NCI-H2081 (cell line): ENCODE data around the gene CHD5.
"Not testable (repeated sequence)": the region's sequence is repeated elsewhere in the genome, so short reads cannot be mapped to it uniquely, and the experiment has no call there.

ENCODE experiments used
- DNase-seq, 2 experiments: peaks; one replicate each; lab custom pipeline; 2025; lab: John Stamatoyannopoulos, UW

CHD5 gene

DNA sequence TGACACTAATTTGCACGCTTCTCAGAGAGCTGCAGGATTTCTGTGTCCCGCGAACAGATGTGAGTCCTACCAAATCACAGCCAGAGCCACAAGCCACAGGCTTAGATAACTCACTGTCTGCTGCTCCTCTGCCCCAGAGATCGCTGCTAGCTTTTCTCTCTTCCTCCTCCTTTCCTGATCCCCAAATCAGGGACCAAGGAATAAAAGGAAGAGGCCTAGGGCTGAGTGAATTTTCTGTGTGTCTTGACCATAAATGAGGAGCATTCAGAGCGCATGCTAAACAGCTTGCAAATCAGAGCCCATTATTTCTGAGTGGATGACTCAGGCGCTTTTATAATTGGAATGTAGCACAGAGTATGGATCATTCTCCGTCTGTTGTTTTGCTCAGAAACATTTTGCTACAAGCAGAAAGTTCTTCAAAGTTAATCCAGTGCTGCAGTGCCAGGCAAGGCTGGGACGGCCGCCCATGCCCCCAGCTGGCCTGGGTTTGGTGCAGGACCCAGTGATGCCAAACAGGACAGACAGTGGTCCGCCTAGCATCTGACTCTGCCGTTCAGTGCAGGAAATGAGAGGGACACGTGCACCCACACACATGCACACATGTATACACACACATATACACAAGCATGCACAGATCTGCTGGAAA is 96.2 kb downstream of the CHD5 start:
- no peak for DNase-seq

DNA sequence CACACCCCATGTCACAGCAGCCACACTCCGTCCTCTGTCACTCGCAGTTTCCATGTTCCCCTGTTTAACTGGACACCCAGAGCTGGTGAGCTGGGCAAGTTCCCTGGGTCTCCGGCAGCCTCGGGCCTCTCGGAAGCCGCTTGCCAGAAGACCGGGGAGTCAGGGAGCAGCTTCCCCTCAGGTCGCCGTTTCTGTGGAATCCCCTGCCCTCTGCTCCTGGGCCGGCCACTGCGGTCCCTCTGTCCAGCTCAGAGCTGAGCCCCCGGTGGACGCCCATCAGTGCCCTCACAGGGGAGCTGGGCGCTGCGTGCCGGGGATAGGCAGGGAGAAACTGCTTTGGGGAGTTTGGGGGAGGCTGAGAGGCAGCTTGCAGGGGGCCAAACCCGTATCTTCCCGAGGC is 96.7 kb downstream of the CHD5 start:
- no peak for DNase-seq

DNA sequence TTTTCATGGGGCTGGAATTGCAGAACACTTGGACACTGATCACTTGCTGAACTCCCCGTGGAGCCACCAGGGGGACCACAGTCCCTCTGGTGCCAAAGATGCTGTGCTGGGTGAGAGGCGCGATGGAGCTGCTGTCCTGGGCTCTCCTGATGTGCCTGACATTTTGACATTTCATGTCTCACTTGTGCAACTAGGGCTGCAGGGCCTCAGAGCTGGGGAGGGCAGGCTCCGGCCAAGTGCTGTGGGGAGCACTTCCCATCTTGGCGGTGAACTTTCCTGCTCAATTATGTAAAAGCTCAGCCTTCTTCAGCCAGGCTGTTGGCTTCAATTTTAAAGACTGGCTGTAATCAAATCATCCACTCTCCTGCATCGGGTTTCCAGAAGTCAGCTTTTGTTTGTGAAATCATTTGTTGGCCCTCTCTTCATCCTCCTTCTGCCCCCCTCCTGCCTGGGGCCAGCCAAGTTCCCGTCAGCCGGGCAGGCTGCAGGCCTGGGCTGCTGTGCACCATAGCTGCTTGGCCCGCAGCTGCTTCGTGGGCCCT is 97.6 kb downstream of the CHD5 start:
- no peak for DNase-seq

DNA sequence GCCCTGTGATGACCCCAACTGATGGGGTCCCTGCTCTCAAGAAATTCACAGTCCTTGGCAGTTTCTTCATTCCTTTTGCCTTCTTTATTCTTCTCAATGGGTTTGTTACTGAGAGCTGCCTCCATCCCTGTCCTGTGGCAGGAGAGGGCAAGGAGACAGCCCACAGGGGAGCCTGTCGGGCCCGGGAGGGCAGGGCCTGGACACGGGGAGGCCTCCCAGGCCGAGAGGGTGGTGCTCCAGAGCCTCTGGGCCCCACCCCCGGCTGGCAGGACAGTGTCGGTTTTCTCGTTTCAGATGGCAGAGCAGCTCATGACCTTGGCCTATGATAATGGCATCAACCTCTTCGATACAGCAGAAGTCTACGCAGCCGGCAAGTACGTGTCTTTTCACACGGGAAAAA is 98.2 kb downstream of the CHD5 start:
- DNase-seq, result no peak

DNA sequence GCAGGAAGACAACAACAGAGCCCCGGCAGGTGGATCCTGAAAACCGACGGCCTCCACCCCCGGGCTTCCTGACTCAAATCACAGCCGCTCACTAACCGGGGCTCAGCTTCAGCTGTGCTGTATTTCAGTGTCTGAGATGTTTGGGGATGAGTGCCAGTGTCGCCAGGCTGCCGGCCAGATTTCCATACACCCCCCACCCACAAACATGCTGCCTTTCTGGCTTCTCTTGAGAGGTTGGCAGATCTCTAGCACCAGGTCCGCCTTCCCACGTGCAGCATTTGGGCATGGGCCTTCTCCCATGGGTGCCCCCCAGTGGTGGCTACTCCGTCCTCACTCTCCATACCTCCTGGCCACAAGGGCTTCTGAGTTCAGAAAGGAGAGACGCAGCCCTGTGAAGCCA is 99.7 kb downstream of the CHD5 start:
- DNase-seq, result peak; percentile 55 to 60

DNA sequence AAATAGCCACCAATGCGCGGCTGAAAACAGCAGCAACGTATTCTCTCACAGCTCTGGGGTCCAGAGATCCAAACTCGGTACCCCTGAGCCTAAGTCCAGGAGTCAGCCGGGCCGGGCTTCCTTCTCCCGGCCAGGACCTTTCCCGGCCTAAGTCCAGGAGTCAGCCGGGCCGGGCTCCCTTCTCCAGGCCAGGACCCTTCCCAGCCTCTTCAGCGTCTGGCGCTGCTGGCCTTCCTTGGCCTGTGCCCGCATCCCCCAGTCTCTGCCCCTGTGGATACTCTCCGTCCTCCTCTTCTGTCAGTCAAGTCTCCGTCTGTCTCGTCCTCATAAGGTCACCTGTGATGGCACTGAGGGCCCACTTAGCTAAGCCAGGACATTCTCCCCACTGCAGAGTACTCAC is 102.2 kb downstream of the CHD5 start:
- no peak for DNase-seq

DNA sequence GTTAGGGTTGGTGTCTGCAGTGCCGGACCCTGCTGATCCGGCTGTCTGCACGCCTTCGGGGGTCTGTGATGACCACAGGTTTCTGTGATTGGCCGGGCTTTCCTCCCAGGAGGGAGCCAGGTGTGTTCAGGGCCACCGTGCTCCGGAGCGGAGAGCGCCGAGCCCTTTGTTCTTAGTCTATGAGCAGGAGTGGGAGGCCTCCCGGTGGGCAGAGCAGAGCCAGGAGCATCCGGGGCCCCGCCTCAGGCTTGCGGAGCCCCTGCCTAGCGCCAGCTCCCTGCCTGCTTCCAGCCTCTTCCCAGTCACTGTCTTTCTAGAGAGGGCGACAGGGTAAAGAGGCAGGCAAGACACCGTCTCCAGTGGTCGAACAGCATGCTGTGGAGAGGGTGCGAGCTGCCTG is 102.6 kb downstream of the CHD5 start:
- no peak for DNase-seq

DNA sequence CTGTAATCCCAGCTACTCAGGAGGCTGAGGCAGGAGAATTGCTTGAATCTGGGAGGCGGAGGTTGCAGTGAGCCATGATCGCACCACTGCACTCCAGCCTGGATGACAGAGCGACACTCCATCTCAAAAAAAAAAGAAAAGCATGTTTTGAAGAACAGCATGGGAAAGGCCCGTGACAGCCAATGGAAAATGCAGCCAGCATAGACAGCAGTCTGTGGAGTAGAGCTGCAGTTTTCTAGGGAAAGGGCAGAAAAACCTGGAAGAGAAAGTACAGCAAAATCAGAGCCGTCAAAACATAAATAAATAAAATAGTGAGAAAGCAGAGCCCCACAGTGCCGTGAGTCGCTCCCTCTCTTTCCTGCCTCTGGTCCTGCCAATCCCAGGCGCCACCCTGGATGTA is 103.1 kb downstream of the CHD5 start:
- not testable (repeated sequence) for DNase-seq

DNA sequence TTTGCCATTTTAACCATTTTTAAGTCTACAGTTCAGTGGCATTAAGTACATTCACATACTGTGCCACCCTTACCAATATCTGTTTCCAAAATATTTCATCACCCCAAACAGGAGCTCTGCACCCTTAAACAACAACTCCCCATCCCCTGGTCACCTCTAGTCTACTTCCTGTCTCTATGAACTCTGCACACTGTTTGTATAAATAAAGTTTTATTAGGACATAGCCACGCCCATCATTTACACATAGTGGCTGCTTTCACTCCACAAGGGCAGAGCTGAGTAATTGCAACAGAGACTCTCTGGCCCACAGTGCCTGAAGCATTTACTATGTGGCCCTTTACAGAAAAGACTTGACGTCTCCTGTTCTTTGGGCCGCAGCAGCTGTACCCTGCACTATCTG is 104.4 kb downstream of the CHD5 start:
- DNase-seq, result no peak

DNA sequence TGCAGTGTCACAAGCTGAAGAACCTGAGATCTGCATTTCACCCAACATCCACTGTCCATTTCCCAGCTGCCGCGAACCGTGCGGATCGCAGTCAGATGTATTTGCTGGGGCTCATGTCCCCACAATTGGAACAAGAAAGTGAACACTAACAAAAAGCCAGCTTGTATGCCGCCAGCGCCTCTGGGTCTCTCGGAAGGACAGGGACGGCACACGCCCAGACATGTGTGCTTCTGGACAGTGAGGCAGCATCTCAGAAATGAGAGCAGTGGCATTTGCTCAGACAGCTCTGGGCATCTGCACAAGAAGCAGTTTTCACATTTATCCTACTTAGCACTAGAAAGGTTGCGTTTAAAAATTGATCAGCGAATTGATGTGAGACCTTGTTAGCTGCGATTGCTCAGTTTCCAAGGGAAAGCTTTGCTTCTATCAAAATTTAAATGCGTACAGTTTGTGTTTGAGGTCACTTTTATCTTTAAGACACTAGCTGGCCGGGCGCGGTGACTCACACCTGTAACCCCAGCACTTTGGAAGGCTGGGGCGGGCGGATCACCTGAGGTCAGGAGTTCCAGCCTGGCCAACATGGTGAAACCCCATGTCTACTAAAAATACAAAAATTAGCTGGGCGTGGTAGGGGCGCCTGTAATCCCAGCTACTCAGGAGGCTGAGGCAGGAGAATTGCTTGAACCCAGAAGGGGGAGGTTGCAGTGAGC is 105.8 kb downstream of the CHD5 start:
- DNase-seq, result no peak

DNA sequence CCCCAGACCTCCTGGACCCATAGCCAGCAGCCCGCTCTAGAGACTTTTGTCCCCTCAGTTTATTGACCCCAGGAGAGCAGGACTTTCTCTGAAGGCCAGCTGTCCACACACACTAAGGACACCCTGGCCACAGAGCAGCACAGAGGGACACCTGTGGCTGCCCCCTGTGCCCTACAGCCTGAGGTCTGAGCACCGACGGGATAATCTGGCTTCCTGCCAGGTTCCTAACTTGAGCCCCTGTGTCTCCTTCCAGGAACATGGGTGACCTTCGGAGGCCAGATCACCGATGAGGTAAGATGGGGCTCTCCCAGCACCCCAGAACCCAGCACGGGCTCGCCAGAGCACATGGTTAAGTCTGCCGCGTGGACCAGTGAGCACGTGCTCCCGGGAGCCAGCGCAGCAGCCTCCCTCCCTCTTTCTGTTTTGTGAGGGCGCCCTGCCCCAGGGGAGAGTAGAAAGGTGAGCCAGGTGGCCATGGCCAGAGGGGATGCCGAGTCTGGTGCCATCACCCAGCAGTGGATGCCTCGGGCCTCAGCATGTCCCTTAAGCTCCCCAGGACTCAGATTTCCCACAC is 106.6 kb downstream of the CHD5 start:
- DNase-seq, result no peak

DNA sequence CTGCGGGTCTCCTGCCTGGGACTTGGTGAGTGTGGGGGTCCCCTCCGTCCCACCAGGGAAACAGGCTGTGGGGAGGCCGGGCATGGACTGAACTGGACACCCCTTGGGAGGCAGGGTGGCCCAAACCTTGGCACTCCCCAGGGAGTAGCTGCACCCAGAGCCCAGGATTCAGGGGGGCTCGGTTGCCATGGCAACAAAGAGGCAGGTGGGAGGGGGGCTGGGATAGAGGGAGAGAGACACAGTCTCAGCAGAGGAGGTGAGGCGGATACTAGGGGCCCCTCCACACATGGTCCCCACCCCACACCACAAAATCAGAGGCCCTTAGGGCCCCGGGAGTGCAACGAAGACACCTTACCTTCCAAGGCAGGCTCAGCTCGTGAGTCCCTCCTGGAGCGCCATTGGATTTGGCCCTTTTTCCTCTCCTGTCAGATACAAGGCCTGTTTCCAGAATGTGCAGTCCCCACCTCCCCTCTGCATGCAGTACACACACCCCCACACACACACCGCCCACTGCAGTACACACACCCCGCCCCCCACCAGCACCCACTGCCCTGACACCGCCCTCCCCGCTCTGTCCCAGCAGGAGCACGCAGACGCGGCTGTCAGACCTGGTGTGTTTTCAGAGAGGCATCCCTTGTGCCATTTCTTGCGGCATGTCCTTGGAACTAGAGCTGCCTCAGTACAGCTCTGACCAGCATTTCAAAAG is 107.2 kb downstream of the CHD5 start:
- no peak for DNase-seq

DNA sequence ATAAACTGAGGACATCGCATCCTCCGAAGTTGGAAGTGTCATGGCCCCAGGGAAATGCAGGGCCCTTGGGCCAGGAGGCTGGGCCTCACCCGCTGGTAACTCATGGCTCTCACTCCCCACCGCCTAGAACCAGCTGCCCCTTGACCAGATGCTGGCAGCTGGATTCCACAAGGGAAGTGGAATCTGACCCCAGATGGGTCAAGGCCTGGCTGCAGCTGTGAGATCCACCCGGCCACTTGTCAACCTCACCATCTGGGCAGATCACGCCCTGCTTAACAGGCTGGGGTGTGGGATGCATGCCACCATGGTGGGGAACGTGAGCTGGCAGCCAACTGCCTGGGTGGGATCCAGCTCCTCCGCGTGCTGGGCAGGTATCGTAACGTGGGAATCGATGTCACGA is 108.9 kb downstream of the CHD5 start:
- no peak for DNase-seq

DNA sequence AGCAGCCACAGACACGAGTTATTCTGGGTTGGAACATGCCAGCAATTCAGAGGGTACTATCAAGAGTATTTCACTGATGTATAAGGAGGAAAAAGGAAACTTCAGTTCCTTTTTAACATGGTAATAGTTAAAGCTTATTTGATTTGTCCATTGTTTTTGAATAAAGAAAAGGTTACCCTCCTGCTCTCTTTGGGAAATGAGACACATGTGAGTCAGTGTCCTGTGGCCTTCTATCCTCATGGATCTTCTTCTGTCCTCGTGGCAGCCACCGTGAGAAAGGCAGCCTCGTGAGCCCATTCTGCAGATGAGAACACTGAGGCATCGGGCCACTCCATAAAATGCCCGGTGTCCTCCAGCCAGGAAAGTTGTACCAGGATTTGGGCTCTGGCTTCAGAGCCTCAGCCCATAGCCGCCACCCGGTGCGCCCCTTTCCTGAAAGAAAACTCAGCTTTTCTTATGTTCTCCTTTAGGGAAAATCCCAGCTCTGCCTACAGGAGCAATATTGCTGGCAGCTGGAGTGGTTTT is 109.6 kb downstream of the CHD5 start:
- DNase-seq, result no peak

DNA sequence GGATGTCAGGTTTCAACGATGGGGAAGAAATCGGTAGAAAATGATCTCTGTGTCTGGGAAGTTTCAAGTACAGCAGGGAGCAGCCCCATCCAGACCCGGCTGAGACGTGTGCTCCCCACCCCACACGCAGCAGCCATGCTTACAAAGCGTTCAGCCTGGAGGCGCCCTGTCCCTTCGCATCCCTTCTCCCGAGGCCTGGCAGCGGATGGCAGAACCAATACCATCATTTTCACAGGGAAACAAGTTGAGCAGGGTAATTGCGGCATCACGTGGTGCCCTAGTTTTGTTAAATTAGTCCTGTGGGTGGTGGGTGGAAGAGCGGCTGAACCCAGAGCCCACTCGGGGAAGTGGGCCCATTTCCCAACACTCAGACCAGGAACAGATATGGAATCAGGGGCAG is 110.5 kb downstream of the CHD5 start:
- DNase-seq, result no peak

DNA sequence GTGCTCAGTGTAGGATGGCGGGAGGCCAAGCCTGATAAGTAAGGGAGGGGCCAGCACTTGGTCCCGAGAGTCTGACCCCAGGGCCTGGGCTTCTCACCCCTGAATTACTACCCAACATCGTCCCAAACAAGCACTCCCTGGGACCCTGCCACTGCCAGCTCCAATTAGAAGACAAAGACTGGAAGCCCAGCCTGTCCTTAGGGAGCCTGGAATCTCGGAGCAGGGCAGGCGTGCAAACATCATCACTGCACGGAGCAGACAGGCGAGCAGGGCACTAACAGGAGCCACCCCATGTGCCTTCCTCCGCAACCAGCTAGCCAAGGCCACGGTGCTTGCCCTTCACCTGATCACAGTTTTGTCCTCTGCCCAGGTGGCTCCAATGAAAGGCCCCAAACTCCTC is 111.2 kb downstream of the CHD5 start:
- DNase-seq, result no peak

DNA sequence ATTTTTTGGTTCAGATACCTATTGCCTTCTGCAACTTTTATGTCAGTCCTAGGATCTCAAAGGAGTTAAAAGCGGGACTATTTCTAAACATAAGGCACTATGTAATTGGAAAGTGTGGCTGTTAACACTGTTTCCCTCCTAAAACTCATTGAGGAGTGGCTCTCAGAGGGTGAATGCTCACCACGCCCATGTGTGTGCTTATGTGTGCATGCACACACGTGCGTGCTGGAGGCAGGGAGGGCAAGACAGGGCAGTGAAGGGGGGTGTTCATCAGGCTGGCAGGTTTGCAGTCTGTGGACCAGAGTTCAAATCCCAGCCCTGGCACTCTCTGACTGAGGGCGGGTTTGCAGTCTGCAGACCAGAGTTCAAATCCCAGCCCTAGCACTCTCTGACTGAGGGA is 112.0 kb downstream of the CHD5 start:
- DNase-seq, result no peak

DNA sequence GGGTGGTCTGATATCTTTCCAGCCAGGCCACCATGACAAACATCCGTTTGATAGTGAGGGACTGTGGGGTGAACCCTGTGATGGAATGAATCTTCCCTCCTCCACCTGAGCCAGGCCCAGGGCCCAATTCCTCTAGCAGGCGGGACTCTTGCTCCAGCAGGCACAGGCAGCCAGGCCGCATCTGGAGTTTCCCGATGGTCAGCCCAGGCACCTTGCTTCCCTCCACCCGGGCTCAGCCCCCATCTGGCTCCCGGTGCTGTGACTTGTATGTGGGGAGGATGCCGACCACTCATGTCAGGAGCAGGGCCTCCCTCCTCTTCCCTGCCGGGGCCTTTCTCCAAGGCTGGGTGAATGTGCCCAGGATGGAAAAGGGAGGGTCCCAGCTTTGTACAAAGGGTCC is 113.4 kb downstream of the CHD5 start:
- DNase-seq, result no peak

DNA sequence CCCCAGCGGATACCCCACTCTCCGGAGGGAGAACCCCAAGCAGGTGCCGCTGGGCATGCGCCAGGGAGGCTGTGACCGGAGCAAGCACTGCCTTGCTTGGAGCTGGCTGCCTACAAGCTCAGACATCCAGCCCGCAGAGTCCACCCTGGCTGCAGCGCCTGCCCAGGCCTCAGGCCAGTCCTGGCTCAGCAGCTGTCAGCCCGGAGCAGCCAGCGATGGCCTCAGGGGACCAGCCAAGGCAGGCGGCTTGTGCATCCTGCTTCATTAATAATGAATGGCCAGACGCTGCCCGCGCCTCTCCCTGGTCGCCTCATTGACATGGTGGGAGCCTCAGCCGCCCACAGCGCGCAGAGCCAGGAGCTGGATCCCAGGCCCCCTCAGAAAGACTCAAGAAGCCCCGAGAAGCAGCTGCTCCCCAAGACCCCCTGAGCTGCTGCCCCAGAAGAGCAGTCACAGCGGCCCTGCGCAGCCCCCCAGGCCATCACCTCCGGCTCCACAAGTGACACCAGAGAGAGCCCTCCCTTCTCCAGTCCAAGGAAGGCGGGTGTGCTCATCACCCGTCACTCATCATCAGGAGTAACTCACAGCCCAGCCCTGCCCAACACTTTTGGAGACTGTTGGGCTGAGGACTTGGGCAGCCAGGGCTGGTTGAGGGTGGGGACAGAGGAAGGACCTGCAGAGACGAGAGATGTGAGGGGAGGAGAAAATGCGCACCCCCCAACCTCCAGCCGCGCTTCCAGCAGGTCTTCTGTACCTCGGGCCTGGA is 114.8 kb downstream of the CHD5 start:
- DNase-seq, result no peak

DNA sequence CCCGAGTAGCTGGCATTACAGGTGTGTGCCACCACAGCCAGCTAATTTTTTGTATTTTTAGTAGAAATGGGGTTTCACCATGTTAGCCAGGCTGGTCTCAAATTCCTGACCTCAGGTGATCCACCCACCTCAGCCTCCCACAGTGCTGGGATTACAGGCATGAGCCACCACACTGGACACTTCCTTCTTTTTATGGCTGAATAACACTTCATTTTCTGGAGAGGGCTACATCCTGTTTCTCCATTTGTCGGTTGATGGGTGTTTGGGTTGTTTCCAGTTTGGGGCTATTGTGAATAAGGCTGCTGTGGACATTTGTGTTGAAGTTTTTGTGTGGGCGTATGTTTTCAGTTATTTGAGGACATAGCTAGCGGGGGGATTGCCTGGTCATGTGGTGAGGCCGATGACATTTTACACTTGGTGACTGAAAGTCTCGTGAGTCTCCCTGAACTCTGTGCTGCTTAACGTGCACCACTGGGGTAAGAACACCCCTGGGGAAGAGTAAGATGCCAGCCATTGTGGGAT is 116.5 kb downstream of the CHD5 start:
- not testable (repeated sequence) for DNase-seq

DNA sequence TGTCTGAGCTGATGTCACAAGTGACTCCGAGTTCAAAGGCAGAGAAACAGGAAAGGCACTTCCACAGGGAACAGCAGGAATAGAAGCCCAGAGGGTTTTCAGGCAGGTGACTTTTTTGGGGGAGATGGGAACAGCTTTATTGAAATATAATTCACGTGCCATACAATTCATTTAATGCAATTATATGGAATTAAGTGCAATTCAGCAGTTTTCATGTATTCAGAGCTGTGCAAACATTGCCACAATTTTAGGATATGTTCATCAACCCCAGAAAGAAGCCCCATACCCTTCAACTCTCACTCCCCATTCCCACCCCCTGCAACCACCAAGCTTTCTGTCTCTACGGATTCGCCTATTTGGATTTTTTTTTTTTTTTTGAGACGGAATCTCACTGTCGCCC is 117.5 kb downstream of the CHD5 start:
- no peak for DNase-seq

DNA sequence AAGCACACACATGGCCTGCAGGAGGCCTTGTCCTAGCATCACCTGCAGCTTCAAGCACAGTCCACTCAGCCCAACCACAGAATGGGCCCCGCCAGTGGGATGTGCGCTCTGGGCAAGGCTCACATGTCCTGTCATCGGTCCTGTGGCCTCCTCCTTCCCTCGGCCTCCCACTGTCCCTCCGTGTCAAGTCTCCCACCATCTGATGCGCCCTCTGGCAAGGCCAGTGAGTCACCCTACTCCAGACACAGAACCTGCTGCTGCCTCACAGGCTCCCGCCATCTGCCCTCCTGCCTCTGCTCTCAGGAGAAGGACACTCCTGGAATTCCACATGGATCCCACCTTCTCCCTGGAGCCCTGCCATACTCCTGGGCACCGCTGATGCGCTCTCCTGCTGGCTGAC is 120.3 kb downstream of the CHD5 start:
- no peak for DNase-seq
